ENCODE data around the gene PPP4R2. TPM values are rescaled to one million over a fixed set of nuclear protein-coding genes. Genes with fewer than 3 reads are reported as not detected.
A peak's percentile ranks its signal among the peaks of the same experiment; 100 is the strongest.

The PPP4R2 gene
- total RNA-seq, 1 donor from 2014 or later, result 55.5 TPM

GRCh38 chr3:73052857-73053256 is 56.2 kb downstream of the PPP4R2 start:
- Histone ChIP-seq H3K36me3 (peaks cover 17% of the 10 kb centered on the region), H3K4me3 (no peak overlapping the region), H3K4me1 (peaks cover 54% of the 10 kb centered on the region), H3K27ac (replicated peaks) (no peak overlapping the region), H3K27me3 (ENCODE audit: low read depth) (no peaks in the 10 kb centered on the region), H3K9me3 (replicated peaks) (no peaks in the 10 kb centered on the region)
- intact Hi-C loops (cut with micrococcal nuclease), result loop anchor here (10.0 kb wide), 1 partner anchor 58 kb away; the partner anchor contains the start of gene PPP4R2
- TF ChIP-seq, protein P1, sequence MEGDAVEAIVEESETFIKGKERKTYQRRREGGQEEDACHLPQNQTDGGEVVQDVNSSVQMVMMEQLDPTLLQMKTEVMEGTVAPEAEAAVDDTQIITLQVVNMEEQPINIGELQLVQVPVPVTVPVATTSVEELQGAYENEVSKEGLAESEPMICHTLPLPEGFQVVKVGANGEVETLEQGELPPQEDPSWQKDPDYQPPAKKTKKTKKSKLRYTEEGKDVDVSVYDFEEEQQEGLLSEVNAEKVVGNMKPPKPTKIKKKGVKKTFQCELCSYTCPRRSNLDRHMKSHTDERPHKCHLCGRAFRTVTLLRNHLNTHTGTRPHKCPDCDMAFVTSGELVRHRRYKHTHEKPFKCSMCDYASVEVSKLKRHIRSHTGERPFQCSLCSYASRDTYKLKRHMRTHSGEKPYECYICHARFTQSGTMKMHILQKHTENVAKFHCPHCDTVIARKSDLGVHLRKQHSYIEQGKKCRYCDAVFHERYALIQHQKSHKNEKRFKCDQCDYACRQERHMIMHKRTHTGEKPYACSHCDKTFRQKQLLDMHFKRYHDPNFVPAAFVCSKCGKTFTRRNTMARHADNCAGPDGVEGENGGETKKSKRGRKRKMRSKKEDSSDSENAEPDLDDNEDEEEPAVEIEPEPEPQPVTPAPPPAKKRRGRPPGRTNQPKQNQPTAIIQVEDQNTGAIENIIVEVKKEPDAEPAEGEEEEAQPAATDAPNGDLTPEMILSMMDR (IDR thresholded peaks at IDR 0.05; ENCODE audit: borderline replicate concordance), result no peak
- no peak for DNase-seq

DNA sequence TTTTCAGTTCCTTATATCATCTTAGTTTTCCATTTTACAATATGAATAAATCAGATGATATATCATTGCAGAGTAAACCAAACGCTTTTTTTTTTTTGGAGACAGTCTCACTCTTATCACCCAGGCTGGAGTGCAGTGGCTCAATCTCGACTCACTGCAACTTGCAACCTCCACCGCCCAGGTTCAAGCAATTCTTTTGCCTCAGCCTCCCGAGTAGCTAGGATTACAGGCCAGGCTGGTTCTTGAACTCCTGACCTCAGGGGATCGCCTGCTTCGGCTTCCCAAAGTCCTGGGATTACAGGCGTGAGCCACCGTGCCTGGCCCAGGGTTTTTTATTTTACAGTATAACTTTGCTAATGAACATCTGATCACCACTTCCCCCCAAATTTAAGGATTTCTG is 59.0 kb downstream of the PPP4R2 start:
- H3K36me3 ChIP-seq, result no peaks in the 10 kb centered on the region
- DNase-seq, result no peak
- intact Hi-C loops (cut with micrococcal nuclease), result loop anchor here (5.0 to 10.0 kb wide), 2 partner anchors 61 to 118 kb away; partner anchors contain the start of gene PPP4R2
- H3K27me3 ChIP-seq (ENCODE audit: low read depth), result no peaks in the 10 kb centered on the region
- H3K4me1 ChIP-seq, result peaks cover 65% of the 10 kb centered on the region
- H3K27ac ChIP-seq (replicated peaks), result peak overlapping the region; percentile 37
- H3K4me3 ChIP-seq, result no peak overlapping the region
- H3K9me3 ChIP-seq (replicated peaks), result no peaks in the 10 kb centered on the region
- TF ChIP-seq, protein P1 (IDR thresholded peaks at IDR 0.05; ENCODE audit: borderline replicate concordance), result no peak

- TF ChIP-seq, protein P1 (IDR thresholded peaks at IDR 0.05; ENCODE audit: borderline replicate concordance), result peak; percentile 66
- Histone ChIP-seq H3K4me3 (no peak overlapping the region), H3K27ac (replicated peaks) (peak overlapping the region; percentile 37), H3K9me3 (replicated peaks) (no peaks in the 10 kb centered on the region), H3K27me3 (ENCODE audit: low read depth) (no peaks in the 10 kb centered on the region), H3K4me1 (peaks cover 70% of the 10 kb centered on the region), H3K36me3 (no peaks in the 10 kb centered on the region)
- intact Hi-C loops (cut with micrococcal nuclease), result loop anchor here (5.0 to 10.0 kb wide), 2 partner anchors 61 to 119 kb away; partner anchors contain the start of gene PPP4R2
- no peak for DNase-seq
Observed at GRCh38 chr3:73056014-73056844, 59.6 kb downstream of the PPP4R2 start.

GRCh38 chr3:73056845-73057150 is 60.2 kb downstream of the PPP4R2 start:
- intact Hi-C loops (cut with micrococcal nuclease), result loop anchor here (5.0 to 10.0 kb wide), 2 partner anchors 62 to 119 kb away; partner anchors contain the start of gene PPP4R2
- Histone ChIP-seq H3K27ac (replicated peaks) (peak overlapping the region; percentile 37), H3K27me3 (ENCODE audit: low read depth) (no peaks in the 10 kb centered on the region), H3K4me1 (peaks cover 74% of the 10 kb centered on the region), H3K4me3 (no peak overlapping the region), H3K36me3 (no peaks in the 10 kb centered on the region), H3K9me3 (replicated peaks) (no peaks in the 10 kb centered on the region)
- TF ChIP-seq, protein P1 (IDR thresholded peaks at IDR 0.05; ENCODE audit: borderline replicate concordance), result no peak
- DNase-seq, result no peak

GRCh38 chr3:73060302-73060723 is 63.7 kb downstream of the PPP4R2 start:
- Histone ChIP-seq H3K4me1 (peaks cover 83% of the 10 kb centered on the region), H3K4me3 (no peak overlapping the region), H3K9me3 (replicated peaks) (no peaks in the 10 kb centered on the region), H3K36me3 (peaks cover 31% of the 10 kb centered on the region), H3K27ac (replicated peaks) (peak overlapping the region; percentile 56), H3K27me3 (ENCODE audit: low read depth) (no peaks in the 10 kb centered on the region)
- DNase-seq, result no peak
- intact Hi-C loops (cut with micrococcal nuclease), result no loop called here
- TF ChIP-seq, protein P1 (IDR thresholded peaks at IDR 0.05; ENCODE audit: borderline replicate concordance), result no peak
